Measurements from ENCODE around the gene ANKRD13A. TPM values are rescaled to one million over a fixed set of nuclear protein-coding genes. Genes with fewer than 3 reads are reported as not detected.

ANKRD13A gene
- total and polyA plus RNA-seq, 2 of the 13 experiments (the other 11 are each of a cell fraction or from before 2014, with no cell fraction given): 34.1 to 41.6 TPM

DNA sequence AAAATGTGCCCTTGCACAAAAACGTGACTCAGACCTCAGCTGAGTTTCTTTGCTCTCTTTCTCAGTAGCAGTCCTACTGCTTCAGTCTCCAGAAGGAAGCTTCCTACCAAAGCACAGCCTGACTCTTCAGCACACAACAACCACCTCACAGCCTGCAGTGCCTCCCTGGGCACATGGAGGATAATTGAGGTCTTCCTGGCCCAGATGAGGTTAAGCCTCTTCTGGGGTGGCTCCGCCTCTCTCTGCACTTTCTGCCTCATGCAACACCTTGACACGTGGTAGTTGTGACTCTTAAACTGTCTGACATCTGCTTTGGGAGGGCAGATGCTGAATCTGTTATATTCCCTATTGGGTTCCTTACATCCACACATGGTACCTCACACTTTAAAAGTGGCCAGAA, 36.8 kb upstream of the ANKRD13A start:
- H3K4me1 ChIP-seq (ENCODE audit: insufficient read depth, low read length): peaks cover 8% of the 10 kb centered on the region
- no peaks in the 10 kb centered on the region for H3K79me2 ChIP-seq (ENCODE audit: insufficient read depth, low read length)
- peaks cover 20 to 57% of the 10 kb centered on the region in 2 experiments for H3K36me3 ChIP-seq (replicated peaks in 1 of 2; ENCODE audit: control insufficient read depth in 1 of 2, insufficient read depth in 2 of 2, low read length in 2 of 2)
- no peak for DNase-seq (ENCODE audit: low spot score)
- intact Hi-C loops (cut with micrococcal nuclease; ENCODE audit: unreplicated experiment) (no loop called here), in situ Hi-C loops (cut with HindIII; ENCODE audit: extremely low pct_ligation_motif_present, low pct_unique_long_range_greater_than_20kb) (no loop called here)
- POLR2A ChIA-PET: no interaction called here
- no peak overlapping the region for H3K4me3 ChIP-seq (replicated peaks in 1 of 3; ENCODE audit: insufficient read depth in 1 of 3, low read depth in 2 of 3, low read length in 3 of 3)
- no peak for FAIRE-seq
- no peaks in the 10 kb centered on the region for H3K9me3 ChIP-seq (ENCODE audit: low read length)
- no peak overlapping the region for H3K9ac ChIP-seq (ENCODE audit: insufficient read depth, low read depth, low read length)
- no peaks in the 10 kb centered on the region for H3K27me3 ChIP-seq (ENCODE audit: control insufficient read depth in 1 of 2, insufficient read depth in 2 of 2, low read length in 2 of 2)
- TF ChIP-seq IRX3 (CRISPR knock-in tag; IDR thresholded peaks at IDR 0.05; ENCODE audit: borderline replicate concordance, low read depth) (no peak), HIVEP1 (CRISPR knock-in tag; IDR thresholded peaks at IDR 0.05) (no peak), RFXAP (CRISPR knock-in tag; IDR thresholded peaks at IDR 0.05; ENCODE audit: borderline replicate concordance) (no peak), YEATS4 (CRISPR knock-in tag; IDR thresholded peaks at IDR 0.05; ENCODE audit: borderline replicate concordance) (no peak), CEBPG (CRISPR knock-in tag; IDR thresholded peaks at IDR 0.05) (no peak), ZNF816 (CRISPR knock-in tag; IDR thresholded peaks at IDR 0.05; ENCODE audit: borderline replicate concordance) (no peak), ZSCAN25 (CRISPR knock-in tag; IDR thresholded peaks at IDR 0.05) (no peak), NCOA1 (CRISPR knock-in tag; IDR thresholded peaks at IDR 0.05) (no peak), ZNF20 (CRISPR knock-in tag; IDR thresholded peaks at IDR 0.05) (no peak), FOXJ3 (CRISPR knock-in tag; IDR thresholded peaks at IDR 0.05; ENCODE audit: borderline replicate concordance) (no peak)
- TF ChIP-seq, protein P1, sequence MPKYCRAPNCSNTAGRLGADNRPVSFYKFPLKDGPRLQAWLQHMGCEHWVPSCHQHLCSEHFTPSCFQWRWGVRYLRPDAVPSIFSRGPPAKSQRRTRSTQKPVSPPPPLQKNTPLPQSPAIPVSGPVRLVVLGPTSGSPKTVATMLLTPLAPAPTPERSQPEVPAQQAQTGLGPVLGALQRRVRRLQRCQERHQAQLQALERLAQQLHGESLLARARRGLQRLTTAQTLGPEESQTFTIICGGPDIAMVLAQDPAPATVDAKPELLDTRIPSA (CRISPR knock-in tag; IDR thresholded peaks at IDR 0.05; ENCODE audit: borderline replicate concordance): no peak
- TF ChIP-seq, protein P2, sequence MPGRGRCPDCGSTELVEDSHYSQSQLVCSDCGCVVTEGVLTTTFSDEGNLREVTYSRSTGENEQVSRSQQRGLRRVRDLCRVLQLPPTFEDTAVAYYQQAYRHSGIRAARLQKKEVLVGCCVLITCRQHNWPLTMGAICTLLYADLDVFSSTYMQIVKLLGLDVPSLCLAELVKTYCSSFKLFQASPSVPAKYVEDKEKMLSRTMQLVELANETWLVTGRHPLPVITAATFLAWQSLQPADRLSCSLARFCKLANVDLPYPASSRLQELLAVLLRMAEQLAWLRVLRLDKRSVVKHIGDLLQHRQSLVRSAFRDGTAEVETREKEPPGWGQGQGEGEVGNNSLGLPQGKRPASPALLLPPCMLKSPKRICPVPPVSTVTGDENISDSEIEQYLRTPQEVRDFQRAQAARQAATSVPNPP (CRISPR knock-in tag; IDR thresholded peaks at IDR 0.05): no peak
- CTCF ChIA-PET (ENCODE audit: low intra/inter-chr PET ratio, low total read pairs): no interaction called here
- no peaks in the 10 kb centered on the region for H4K20me1 ChIP-seq (ENCODE audit: insufficient read depth, low read length)
- 82% methylated on average over 3 of the region's 3 CpGs for WGBS (ENCODE audit: low lambda C conversion rate)
- ATAC-seq: no peak
- H3K4me2 ChIP-seq (ENCODE audit: low read depth, low read length): no peak overlapping the region
- H3K27ac ChIP-seq (ENCODE audit: extremely low read length, insufficient read depth, low read length): no peak overlapping the region
- no peak overlapping the region for H2AFZ ChIP-seq (ENCODE audit: low read length)
- BruUV-seq (replicated peaks): no TSS peak

All from HepG2 (cell line).